Thyroid gland (tissue), 4 donors: ENCODE results near the gene OR52N1.

Experiments
- POLR2A ChIP-seq, 2 donors: fragments of 450-650 bp; IDR thresholded peaks; one replicate each; pipeline ENCODE4 v1.6.1; 2017; ENCODE audit warnings: antibody characterized with exemption in 2 of 2, mild to moderate bottlenecking in 2 of 2, moderate library complexity in 1 of 2
- TF ChIP-seq, protein P1 (sequence below), 6 experiments: fragments of 200-600 bp in 3 of 6; fragments of 450-650 bp in 3 of 6; sonication (generic) in 3 of 6; IDR thresholded peaks; one replicate each; pipeline ENCODE4 v1.5.1; 2016 to 2019; ENCODE audit warnings: antibody characterized with exemption in 6 of 6, mild to moderate bottlenecking in 2 of 6, inconsistent platforms in 1 of 6, moderate library complexity in 1 of 6

GRCh38 chr11:5737091-5737490 is 54.0 kb downstream of the OR52N1 start:
- TF ChIP-seq, protein P1, sequence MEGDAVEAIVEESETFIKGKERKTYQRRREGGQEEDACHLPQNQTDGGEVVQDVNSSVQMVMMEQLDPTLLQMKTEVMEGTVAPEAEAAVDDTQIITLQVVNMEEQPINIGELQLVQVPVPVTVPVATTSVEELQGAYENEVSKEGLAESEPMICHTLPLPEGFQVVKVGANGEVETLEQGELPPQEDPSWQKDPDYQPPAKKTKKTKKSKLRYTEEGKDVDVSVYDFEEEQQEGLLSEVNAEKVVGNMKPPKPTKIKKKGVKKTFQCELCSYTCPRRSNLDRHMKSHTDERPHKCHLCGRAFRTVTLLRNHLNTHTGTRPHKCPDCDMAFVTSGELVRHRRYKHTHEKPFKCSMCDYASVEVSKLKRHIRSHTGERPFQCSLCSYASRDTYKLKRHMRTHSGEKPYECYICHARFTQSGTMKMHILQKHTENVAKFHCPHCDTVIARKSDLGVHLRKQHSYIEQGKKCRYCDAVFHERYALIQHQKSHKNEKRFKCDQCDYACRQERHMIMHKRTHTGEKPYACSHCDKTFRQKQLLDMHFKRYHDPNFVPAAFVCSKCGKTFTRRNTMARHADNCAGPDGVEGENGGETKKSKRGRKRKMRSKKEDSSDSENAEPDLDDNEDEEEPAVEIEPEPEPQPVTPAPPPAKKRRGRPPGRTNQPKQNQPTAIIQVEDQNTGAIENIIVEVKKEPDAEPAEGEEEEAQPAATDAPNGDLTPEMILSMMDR (IDR thresholded peaks at IDR 0.05), result no peak
- no peak for TF ChIP-seq POLR2A (IDR thresholded peaks at IDR 0.05)
